Right cardiac atrium (tissue), 5 donors: ENCODE data around the gene BUD31. TPM values are rescaled to one million over a fixed set of nuclear protein-coding genes. Genes with fewer than 3 reads are reported as not detected.
"Not testable (repeated sequence)": the region's sequence is repeated elsewhere in the genome, so short reads cannot be mapped to it uniquely, and the experiment has no call there.

Source experiments
- ATAC-seq, 2 donors: fragments of 200-7000 bp; cut with Tn5 transposase; one replicate each; pipeline versions ENCODE4 v1.8.0 to v1.9.1; 2020; ENCODE audit warnings: moderate library complexity in 2 of 2, mild to moderate bottlenecking in 1 of 2
- DNase-seq, 3 donors: peaks; one replicate each; pipeline ENCODE4 v3.0.0-alpha.2; 2020
- H3K27ac ChIP-seq: one replicate; pipeline ENCODE4 v1.5.1; 2013; ENCODE audit warnings: mild to moderate bottlenecking, low read length, control low read depth, moderate library complexity
- H3K27me3 ChIP-seq: one replicate; pipeline ENCODE4 v1.6.1; 2013; ENCODE audit not compliant: control insufficient read depth, insufficient read depth
- H3K4me1 ChIP-seq: one replicate; pipeline ENCODE4 v1.6.1; 2013; ENCODE audit warnings: low read length; ENCODE audit not compliant: control insufficient read depth, insufficient read depth
- H3K4me3 ChIP-seq: one replicate; pipeline ENCODE4 v1.5.1; 2013; ENCODE audit warnings: low read length, control low read depth
- H3K9me3 ChIP-seq: one replicate; pipeline ENCODE4 v1.6.1; 2013; ENCODE audit warnings: low read length; ENCODE audit not compliant: control insufficient read depth
- WGBS: extraction: QIAGEN DNeasy Blood & Tissue Kit; methylation state at CpG from one replicate; pipeline ENCODE4 v1.1.7; 2013; 5-methylcytosine and 5-hydroxymethylcytosine counted together
- intact Hi-C, 4 donors: fragments of 100-400 bp; cut with DNase I; formaldehyde crosslinking; loops; one replicate each; pipeline versions ENCODE4 v1.11.0 to v1.14.0; 2022 to 2023
- polyA plus RNA-seq: library from polyadenylated mRNA; stranded (reverse); fragments of 200-250 nt; gene quantifications from one replicate; pipeline ENCODE4 v1.2.3, GENCODE V29; 2013
- total RNA-seq, 4 donors: library from RNA; stranded (reverse); fragmentation: NEBNext Ultra II Directional; extraction: Animal tissue kit (Norgen Biotek cat#: 25700); gene quantifications; one replicate each; pipeline ENCODE4 v1.2.1, GENCODE V29; 2021
- donor health status: healthy with polysubstance abuse.
- donor health status: DM: no; HTN: yes; CAD: no.
- donor health status: DM: no; HTN: no; CAD: no.
- donor health status: DM: no; HTN: yes; CAD: no; lungs with severe emphysema.
- donor health status: DM: yes; HTN: yes; CAD: no.

The BUD31 gene
- total and polyA plus RNA-seq, 5 donors: 37.8 to 65.1 (median 44.2) TPM

GRCh38 chr7:99372275-99373090, 36.3 kb upstream of the BUD31 start:
- H3K27me3 ChIP-seq: no peaks in the 10 kb centered on the region
- H3K4me3 ChIP-seq: no peak overlapping the region
- ATAC-seq: no peak
- intact Hi-C loops: no loop called here
- peak in 1 of 3 donors; percentile 53 for DNase-seq
- no peaks in the 10 kb centered on the region for H3K9me3 ChIP-seq
- no peak overlapping the region for H3K27ac ChIP-seq
- WGBS: 48% methylated on average over 21 of the region's 21 CpGs
- H3K4me1 ChIP-seq: no peaks in the 10 kb centered on the region

GRCh38 chr7:99373091-99374066, 35.4 kb upstream of the BUD31 start:
- intact Hi-C loops: no loop called here
- ATAC-seq: no peak
- H3K27me3 ChIP-seq: no peaks in the 10 kb centered on the region
- H3K4me1 ChIP-seq: no peaks in the 10 kb centered on the region
- no peaks in the 10 kb centered on the region for H3K9me3 ChIP-seq
- no peak overlapping the region for H3K4me3 ChIP-seq
- no peak overlapping the region for H3K27ac ChIP-seq
- peak in 2 of 3 donors; percentile 46 to 61 for DNase-seq
- WGBS: 87% methylated on average over 41 of the region's 41 CpGs

- WGBS: 1% methylated on average over 95 of the region's 95 CpGs
- DNase-seq (peak; percentile 90 to 96 (median 95)), ATAC-seq (peak; percentile 81 to 85)
- Histone ChIP-seq H3K27me3 (no peaks in the 10 kb centered on the region), H3K27ac (peak within 1 kb of the TSS; percentile 62), H3K4me1 (peaks cover 2% of the 10 kb centered on the region), H3K4me3 (peak within 1 kb of the TSS; percentile 94), H3K9me3 (no peaks in the 10 kb centered on the region)
- intact Hi-C loops: no loop called here
These were observed 34.4 kb upstream of the BUD31 start, which contains the start of gene ARPC1B for GRCh38 chr7:99374111-99375064. ARPC1B (plus strand) TSS chr7:99374730; CDS start chr7:99385715, 10,985 bp downstream.

- intact Hi-C loops: no loop called here
- ATAC-seq: peak; percentile 81 to 83
- 4% methylated on average over 58 of the region's 58 CpGs for WGBS
- Histone ChIP-seq H3K4me1 (peaks cover 9% of the 10 kb centered on the region), H3K27me3 (no peaks in the 10 kb centered on the region), H3K9me3 (no peaks in the 10 kb centered on the region), H3K4me3 (peak overlapping the region; percentile 94), H3K27ac (peak overlapping the region; percentile 62)
- DNase-seq: peak; percentile 89 to 95 (median 95)
These were observed 33.5 kb upstream of the BUD31 start for GRCh38 chr7:99375070-99375807.

- Histone ChIP-seq H3K9me3 (no peaks in the 10 kb centered on the region), H3K27me3 (no peaks in the 10 kb centered on the region), H3K4me3 (no peak overlapping the region), H3K27ac (peak overlapping the region; percentile 97), H3K4me1 (peaks cover 19% of the 10 kb centered on the region)
- 26% methylated on average over 7 of the region's 7 CpGs for whole genome bisulfite sequencing
- intact Hi-C loops: no loop called here
- ATAC-seq: peak; percentile 79 to 83
- peak; percentile 78 to 88 (median 83) for DNase-seq
These were observed 29.7 kb upstream of the BUD31 start for GRCh38 chr7:99379043-99379577.

GRCh38 chr7:99379693-99380031, 29.1 kb upstream of the BUD31 start:
- peak in 2 of 3 donors; percentile 56 to 59 for DNase-seq
- H3K27ac ChIP-seq: peak overlapping the region; percentile 97
- ATAC-seq: peak in 1 of 2 donors; percentile 1
- H3K4me3 ChIP-seq: peak overlapping the region; percentile 21
- H3K27me3 ChIP-seq, H3K9me3 ChIP-seq, intact Hi-C loops: not testable (repeated sequence)
- peaks cover 19% of the 10 kb centered on the region for H3K4me1 ChIP-seq
- whole genome bisulfite sequencing: 33% methylated on average over 7 of the region's 7 CpGs

GRCh38 chr7:99380032-99380822, 28.5 kb upstream of the BUD31 start:
- no peaks in the 10 kb centered on the region for H3K27me3 ChIP-seq
- H3K4me1 ChIP-seq: peaks cover 19% of the 10 kb centered on the region
- peak overlapping the region; percentile 97 for H3K27ac ChIP-seq
- DNase-seq (peak; percentile 55 to 67 (median 66)), ATAC-seq (peak; percentile 34 to 52)
- intact Hi-C loops: no loop called here
- H3K9me3 ChIP-seq: no peaks in the 10 kb centered on the region
- 25% methylated on average over 12 of the region's 12 CpGs for WGBS
- H3K4me3 ChIP-seq: peak overlapping the region; percentile 21

GRCh38 chr7:99380823-99381663, 27.7 kb upstream of the BUD31 start:
- WGBS: 62% methylated on average over 16 of the region's 16 CpGs
- DNase-seq (peak in 2 of 3 donors; percentile 64 to 68), ATAC-seq (peak; percentile 2 to 3)
- no peaks in the 10 kb centered on the region for H3K9me3 ChIP-seq
- peak overlapping the region; percentile 97 for H3K27ac ChIP-seq
- H3K27me3 ChIP-seq: no peaks in the 10 kb centered on the region
- intact Hi-C loops: no loop called here
- peaks cover 19% of the 10 kb centered on the region for H3K4me1 ChIP-seq
- H3K4me3 ChIP-seq: no peak overlapping the region
